T follicular helper cell (primary cell): ENCODE measurements around the gene XPO5.
"Not testable (repeated sequence)": the region's sequence is repeated elsewhere in the genome, so short reads cannot be mapped to it uniquely, and the experiment has no call there.

Experiments
- DNase-seq: peaks from one replicate; pipeline ENCODE4 v3.0.0-alpha.2; 2020; ENCODE audit warnings: low read depth

The XPO5 gene

GRCh38 chr6:43584892-43585570, 9.2 kb upstream of the XPO5 start:
- DNase-seq = no peak

GRCh38 chr6:43582911-43583310, 7.1 kb upstream of the XPO5 start:
- DNase-seq = no peak

DNA sequence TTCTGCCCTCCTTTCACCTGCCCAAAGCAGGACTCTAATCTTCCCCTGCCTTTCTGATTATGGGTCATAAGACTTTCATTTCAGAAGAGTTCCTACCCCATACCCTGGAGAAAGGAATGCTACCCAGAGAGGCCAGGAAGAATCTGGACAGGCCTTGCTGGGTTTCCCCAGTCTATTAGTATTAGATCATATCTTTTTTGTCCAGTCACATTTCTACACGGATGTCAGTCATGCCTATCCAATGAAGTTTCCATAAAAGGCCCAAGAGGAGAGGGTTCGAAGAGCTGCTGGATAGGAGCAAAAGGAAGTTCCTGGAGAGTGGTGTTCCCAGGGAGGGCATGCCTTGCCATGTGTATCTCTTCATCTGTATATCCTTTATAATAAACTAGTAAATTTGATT, 3.3 kb upstream of the XPO5 start:
- DNase-seq = no peak

GRCh38 chr6:43578748-43579147, 2.9 kb upstream of the XPO5 start:
- DNase-seq = no peak

DNA sequence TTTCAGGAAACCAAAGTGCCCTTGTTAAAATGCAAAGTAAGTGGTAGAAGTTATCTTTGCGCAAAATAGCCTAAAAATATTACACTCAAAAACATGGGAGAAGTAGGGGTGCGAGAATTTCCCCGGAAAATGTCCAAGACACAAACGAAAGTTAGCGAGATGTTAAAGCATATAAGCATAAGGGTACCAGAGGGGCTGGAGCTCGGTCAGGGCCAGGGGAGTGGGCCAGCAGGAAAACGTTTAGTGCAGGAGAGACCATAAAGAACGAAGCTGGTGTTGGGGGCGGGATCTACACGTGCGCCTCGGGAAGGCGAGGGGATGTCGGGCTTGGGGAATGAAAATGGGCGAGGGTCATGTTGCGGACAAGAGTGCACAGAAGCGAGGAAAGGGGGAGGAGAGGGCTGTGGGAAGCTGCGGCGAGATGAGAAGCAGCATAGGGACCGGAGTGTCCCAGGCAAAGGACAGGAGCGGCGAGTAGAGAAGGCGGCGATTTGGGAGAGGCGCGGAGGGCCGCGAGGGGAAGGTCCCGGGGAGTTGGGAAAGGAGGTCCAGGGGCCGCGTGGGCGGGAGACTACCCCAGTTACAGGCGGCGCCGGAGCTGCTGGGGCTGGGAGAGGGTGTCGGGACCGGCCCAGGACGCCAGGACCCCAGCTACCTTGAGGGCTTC, 600 bp downstream of the XPO5 start:
- DNase-seq = no peak

- no peak for DNase-seq
These were observed 3.8 kb downstream of the XPO5 start for GRCh38 chr6:43572015-43572414.

GRCh38 chr6:43570876-43571441, 4.9 kb downstream of the XPO5 start:
- DNase-seq = no peak

DNA sequence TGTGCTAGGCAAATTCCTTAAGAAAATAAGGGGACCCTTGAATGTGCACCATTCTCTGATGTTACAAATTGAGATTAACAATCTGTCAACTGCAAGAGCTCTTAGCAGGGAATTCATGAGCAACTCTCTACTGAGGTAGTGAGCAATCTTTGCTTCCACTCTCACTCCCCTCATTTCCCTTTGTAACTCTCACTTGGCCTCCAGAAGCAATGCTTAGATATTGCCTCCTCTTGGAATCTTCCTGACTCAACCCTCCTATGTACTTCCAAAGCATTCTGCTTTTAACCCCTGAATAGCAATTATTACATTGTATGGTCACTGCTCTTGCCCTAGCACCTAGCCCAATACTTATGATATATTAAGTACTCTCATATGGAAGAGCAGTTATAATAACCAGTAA, 16.5 kb downstream of the XPO5 start:
- DNase-seq = no peak

- DNase-seq = not testable (repeated sequence)
These were observed 18.2 kb downstream of the XPO5 start for GRCh38 chr6:43557620-43558019.

GRCh38 chr6:43547222-43547621, 28.6 kb downstream of the XPO5 start:
- DNase-seq = no peak

DNA sequence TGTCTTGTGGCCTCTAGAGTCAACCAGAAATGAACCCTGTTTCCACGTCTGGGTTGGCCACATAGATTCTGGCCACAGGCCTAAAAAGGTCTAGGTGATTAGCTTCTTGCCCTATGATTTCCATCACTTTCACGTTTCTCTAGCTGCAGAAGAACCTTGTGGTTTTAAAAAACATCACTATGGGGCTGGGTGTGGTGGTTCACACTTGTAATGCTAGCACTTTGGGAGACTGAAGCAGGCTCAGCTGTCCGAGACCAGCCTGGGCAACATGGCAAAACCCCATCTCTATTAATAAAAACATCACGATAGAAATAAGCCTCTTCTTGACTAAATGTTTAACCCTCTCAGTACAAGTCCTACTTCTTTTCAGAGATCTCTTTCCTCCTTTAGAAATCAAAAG, 31.4 kb downstream of the XPO5 start:
- DNase-seq = no peak

- DNase-seq = no peak
These were observed 33.9 kb downstream of the XPO5 start for GRCh38 chr6:43541774-43542471.

DNA sequence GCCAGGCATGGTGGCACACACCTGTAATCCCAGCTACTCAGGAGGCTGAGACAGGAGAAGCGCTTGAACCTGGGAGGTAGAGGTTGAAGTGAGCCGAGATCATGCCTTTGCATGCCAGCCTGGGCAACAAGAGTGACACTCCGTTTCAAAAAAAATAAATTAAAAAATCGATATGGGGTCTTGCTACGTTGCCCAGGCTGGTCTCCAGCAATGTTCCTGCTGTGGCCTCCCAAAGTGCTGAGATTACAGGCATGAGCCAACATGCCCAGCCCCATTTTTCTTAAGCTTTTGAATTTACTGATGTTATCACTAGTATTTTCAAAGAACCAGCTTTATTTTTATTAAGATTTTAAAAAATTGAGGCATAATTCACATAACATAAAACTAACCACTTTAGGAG, 35.3 kb downstream of the XPO5 start:
- no peak for DNase-seq

GRCh38 chr6:43539409-43539808, 36.4 kb downstream of the XPO5 start:
- DNase-seq = not testable (repeated sequence)

GRCh38 chr6:43538986-43539385, 36.9 kb downstream of the XPO5 start:
- DNase-seq = not testable (repeated sequence)

DNA sequence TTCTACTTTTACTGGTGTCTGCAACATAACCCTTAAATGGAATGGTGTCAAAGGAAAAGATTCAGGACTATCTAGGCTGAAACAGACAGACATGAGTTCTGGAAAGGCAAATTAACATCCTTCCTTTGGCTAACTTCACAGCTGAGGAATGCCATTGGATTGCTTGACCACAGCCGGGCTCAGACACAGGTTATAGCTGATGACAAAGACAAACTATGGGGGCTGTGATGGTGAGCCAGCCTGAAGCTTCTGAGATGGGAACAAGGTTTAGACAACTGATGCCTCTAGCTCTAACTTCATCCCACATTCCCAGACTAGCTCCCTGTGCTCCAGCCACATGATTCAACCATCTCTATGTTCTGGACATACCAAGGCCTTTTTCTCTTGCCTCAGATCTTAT, 43.6 kb downstream of the XPO5 start:
- no peak for DNase-seq

DNA sequence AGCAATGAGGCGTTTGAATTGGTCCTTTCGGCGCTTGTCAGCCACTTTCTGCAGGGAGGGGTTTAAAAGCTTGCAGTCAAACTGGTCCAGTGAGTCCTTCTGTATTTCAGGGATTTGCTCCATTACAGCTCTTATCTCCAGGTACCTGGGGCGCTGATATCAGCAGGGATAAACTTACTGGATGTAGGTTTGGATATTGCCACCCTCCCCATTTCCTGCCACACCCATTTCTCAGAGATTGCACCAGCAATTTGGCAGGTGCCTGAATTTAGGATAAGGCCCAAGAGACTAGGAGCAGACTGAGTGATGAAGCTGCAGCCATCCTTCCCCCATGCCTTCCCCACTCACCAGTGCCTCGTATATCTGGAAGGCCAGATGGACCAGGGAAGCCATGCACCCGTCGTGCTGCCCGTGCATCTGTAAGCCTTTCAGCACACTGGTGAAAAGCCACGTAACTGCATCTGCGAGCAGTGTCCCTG, 51.3 kb downstream of the XPO5 start:
- DNase-seq = no peak

DNA sequence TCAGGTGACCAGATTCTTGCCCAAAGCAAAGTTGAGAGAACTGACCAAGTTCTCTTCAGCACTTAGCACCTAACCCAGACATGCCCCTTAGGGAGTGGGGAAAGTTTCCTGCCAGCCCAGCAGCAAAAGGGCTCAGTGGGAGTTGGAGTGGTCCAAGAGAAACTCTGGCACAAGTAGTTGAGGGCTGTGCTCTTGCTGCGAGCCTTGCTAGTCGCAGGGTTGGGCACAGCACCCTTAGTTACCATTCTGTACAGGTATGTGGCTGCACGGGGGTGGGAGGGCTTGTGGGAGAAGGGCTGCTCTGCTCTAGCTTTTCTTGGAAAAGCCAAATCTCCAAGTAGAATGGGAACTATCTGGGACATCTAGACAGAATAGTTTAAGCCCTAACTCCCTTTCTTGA, 52.6 kb downstream of the XPO5 start:
- DNase-seq = no peak

DNA sequence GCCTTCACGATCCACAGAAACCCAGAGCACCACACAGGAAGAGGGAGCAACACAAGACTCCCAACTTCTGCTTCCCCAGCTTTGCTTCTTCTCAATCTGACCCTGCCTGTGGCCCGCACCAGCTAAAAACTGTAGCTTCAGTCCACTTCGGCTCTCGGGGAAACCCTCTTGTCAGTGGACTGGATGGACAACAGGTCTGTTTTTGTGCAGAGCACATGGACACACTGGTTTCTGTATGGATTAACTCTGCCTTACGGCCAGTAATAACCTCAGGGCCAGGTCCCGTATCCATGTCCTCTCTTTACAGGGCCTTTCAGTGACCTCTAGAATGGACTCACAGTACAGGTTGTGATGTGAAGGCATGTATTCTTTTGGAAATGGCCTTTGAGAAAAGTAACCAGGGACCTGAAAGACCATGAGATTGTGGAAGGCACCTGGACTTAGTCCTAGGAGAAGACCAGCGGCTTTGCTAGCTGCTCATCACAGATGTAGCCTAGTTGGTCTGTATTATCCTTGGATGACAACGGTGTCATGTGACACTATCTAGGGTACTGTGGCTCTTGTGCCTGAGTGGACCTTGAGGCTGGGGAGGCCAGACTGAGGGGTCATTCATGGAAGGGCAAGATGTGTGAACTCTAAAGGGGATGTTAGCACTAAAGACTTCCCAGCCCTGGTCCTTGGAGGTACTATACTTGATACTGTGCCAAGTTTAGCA, 53.1 kb downstream of the XPO5 start:
- no peak for DNase-seq

DNA sequence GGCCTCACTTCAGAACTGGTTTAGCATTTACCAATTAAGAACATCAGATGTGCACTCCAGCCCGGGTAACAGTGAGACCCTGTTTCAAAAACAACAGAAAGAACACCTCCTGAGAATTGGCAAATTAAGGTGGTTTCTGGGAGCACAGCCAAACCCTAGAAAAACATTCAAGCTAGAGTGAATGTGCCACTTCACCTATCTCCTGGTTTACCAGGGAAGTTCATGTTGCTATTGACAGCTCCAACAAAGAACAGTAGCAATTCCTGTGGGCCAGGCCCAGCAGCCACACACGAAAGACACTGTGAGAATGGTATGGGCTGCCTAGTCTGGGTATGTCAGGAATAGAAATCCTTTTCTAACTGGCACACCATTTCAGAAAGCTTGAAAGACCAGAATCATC, 54.0 kb downstream of the XPO5 start:
- DNase-seq = no peak

DNA sequence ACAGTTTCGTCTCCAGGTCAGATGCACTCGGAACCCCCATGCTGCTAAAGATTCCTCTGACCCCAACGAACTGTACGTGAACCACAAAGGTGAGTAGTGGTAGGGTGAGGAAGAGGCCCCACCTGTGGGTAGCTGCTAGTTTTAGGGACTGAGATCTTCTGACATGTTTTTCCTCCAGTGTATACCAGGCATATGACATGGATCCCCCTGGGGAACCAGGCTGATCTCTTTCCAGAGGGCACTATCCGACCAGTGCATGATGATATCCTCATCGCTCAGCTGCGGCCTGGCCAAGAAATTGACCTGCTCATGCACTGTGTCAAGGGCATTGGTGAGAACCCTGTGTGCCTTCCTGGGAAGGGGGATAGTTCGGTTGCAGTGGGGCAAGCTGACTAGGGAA, 55.7 kb downstream of the XPO5 start:
- no peak for DNase-seq
